Cardiac muscle cell (in vitro differentiated cells and primary cell): ENCODE data around the gene SLC25A26. TPM values are rescaled to one million over a fixed set of nuclear protein-coding genes. Genes with fewer than 3 reads are reported as not detected.

ENCODE experiments used
- DNase-seq, 2 donors: peaks; one replicate each; pipeline versions ENCODE4 v3.0.0 to v3.0.0-alpha.2; 2010 to 2017; ENCODE audit warnings: low read depth in 1 of 2, low spot score in 1 of 2
- H3K27ac ChIP-seq: fragments of 200-600 bp; sonication (generic); 2 replicates; pipeline ENCODE4 v1.5.1; 2016
- H3K27me3 ChIP-seq: fragments of 200-600 bp; sonication (generic); 2 replicates; pipeline ENCODE4 v1.6.0; 2016; ENCODE audit warnings: control low read depth
- H3K36me3 ChIP-seq: fragments of 200-600 bp; sonication (generic); 2 replicates; pipeline ENCODE4 v1.5.1; 2016; ENCODE audit warnings: control low read depth
- H3K4me1 ChIP-seq: fragments of 200-600 bp; sonication (generic); 2 replicates; pipeline ENCODE4 v1.8.1; 2017; ENCODE audit warnings: low read depth, mild to moderate bottlenecking, mixed run types
- H3K4me3 ChIP-seq: fragments of 200-600 bp; sonication (generic); 2 replicates; pipeline ENCODE4 v1.5.1; 2016; ENCODE audit warnings: mild to moderate bottlenecking
- H3K9me3 ChIP-seq: fragments of 200-600 bp; sonication (generic); 2 replicates; pipeline ENCODE4 v1.5.1; 2017; ENCODE audit warnings: low read depth, mild to moderate bottlenecking, control low read depth
- polyA plus RNA-seq: library from polyadenylated mRNA; unstranded; fragments of >200 nt; fragmentation: Nextera tagmentation; extraction: Ambion mirVana; gene quantifications from 2 replicates; pipeline ENCODE4 v1.2.1, GENCODE V29; 2016
- total RNA-seq: library from RNA; depleted of rRNA; stranded (reverse); fragments of >200 nt; gene quantifications from 2 replicates; pipeline ENCODE4 v1.2.3, GENCODE V29; 2016
- TF ChIP-seq, protein P1 (sequence below): IDR thresholded peaks from 2 replicates; pipeline ENCODE4 v1.5.1; 2012; ENCODE audit warnings: low read depth, mild to moderate bottlenecking, low read length

Gene SLC25A26
- total and polyA plus RNA-seq, 2 experiments from 2014 or later: 22.2 to 41.2 TPM

DNA sequence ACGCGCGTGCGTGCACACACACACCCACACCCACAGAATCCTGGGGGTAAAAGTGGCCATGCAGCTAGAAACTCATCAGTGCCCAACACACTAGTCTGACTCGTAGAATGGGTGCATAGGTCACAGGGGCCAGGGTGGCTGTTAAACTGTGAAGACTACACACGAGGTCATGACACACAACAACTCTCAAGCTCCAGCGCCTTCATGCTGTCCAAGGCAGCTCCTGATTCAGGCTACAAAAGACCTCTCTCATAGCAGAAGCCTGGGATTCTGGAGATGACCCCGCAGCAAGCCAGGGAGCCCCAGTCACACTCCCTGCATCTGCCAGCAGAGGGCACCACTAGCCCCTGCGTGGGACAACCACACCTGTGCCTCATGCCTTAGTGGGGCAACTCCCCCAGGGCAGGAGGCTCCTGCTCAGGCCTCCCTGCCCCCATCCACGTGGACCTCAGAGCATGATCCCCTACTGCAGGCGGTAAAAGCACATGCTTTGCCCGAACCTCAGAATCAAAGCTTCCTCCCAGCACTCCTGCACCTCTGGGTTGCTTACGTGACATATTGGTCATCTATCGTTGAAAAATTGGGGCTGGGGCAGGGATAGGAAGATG lies 186.9 kb downstream of the SLC25A26 start:
- Histone ChIP-seq H3K36me3 (peaks cover 3% of the 10 kb centered on the region), H3K4me3 (no peak overlapping the region), H3K27ac (no peak overlapping the region), H3K9me3 (no peaks in the 10 kb centered on the region), H3K4me1 (peaks cover 16% of the 10 kb centered on the region), H3K27me3 (no peaks in the 10 kb centered on the region)
- peak; percentile 58 to 63 for DNase-seq
- TF ChIP-seq, protein P1, sequence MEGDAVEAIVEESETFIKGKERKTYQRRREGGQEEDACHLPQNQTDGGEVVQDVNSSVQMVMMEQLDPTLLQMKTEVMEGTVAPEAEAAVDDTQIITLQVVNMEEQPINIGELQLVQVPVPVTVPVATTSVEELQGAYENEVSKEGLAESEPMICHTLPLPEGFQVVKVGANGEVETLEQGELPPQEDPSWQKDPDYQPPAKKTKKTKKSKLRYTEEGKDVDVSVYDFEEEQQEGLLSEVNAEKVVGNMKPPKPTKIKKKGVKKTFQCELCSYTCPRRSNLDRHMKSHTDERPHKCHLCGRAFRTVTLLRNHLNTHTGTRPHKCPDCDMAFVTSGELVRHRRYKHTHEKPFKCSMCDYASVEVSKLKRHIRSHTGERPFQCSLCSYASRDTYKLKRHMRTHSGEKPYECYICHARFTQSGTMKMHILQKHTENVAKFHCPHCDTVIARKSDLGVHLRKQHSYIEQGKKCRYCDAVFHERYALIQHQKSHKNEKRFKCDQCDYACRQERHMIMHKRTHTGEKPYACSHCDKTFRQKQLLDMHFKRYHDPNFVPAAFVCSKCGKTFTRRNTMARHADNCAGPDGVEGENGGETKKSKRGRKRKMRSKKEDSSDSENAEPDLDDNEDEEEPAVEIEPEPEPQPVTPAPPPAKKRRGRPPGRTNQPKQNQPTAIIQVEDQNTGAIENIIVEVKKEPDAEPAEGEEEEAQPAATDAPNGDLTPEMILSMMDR: peak; percentile 94

DNA sequence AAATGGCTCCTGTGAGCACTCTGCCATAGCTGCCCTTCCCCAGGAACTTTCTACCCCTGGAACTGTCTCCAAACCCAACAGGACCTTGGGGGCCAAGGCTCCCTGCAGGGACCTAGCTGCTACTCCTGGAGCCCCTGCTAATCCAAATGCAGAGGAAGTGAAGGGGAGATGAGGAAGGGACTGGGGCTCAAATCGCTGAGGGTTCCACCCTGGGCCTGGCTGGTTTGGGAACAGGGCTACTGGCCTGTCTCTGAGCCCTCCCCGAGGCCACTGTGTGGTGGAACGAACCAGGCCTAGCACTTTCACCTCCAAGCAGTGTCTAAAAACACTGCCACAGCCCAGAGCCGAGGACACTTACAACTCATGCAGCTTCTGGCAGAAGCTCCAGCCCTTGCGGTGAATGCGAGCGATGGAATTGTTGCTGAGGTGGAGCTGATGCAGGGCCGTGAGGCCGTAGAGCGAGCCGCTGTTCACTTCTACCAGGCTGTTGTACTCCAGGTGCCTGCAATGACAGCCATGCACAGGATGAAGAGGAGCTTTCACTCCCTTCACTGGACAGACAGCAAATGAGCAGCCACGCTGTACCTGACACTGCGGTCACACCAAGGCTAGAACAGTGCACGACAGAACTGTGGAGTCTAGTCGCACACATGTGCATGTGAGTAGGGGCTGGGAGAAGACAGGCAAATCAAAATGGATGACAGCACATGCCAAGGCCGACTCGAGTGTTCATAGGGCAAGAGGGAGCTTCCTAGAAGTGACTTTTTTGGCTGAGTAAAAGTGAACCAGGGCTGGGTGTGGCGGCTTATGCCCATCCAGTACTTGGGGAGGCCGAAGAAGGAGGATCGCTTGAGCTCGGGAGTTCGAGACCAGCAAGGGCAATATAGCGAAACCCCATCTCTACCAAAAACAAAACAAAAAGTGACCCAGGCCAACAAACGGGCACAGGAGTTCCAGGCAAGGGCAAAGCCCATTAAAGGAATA lies 189.3 kb downstream of the SLC25A26 start:
- no peak for DNase-seq
- H3K36me3 ChIP-seq: no peaks in the 10 kb centered on the region
- peak overlapping the region; percentile 80 for H3K27ac ChIP-seq
- H3K27me3 ChIP-seq: no peaks in the 10 kb centered on the region
- no peaks in the 10 kb centered on the region for H3K9me3 ChIP-seq
- no peak overlapping the region for H3K4me3 ChIP-seq
- TF ChIP-seq, protein P1: no peak
- H3K4me1 ChIP-seq: peaks cover 16% of the 10 kb centered on the region

DNA sequence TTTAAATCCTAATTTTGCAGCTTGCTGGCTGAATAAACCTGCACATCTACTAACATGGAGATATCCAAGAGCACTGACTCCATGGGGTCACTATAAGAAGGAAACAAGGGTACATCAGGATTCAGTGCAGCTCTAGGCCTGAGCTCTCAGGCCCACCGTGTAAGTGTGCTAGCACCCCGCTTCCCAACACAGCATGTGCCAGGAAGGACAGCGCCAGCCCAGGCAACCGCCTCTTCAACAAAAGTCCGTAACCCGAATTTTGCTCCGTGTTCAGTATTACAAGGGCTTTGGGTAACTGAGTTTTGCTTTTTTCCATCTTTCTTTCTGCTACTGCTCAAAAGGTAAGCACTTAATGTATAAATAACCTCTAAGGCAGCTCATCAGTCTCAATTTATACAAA lies 190.2 kb downstream of the SLC25A26 start:
- H3K36me3 ChIP-seq: no peaks in the 10 kb centered on the region
- peak overlapping the region; percentile 36 for H3K27ac ChIP-seq

GRCh38 chr3:66411474-66411873 lies 190.7 kb downstream of the SLC25A26 start:
- TF ChIP-seq, protein P1: no peak
- no peaks in the 10 kb centered on the region for H3K36me3 ChIP-seq
- H3K9me3 ChIP-seq: no peaks in the 10 kb centered on the region
- no peak overlapping the region for H3K4me3 ChIP-seq
- DNase-seq: no peak
- no peaks in the 10 kb centered on the region for H3K27me3 ChIP-seq
- H3K4me1 ChIP-seq: peaks cover 28% of the 10 kb centered on the region
- peak overlapping the region; percentile 36 for H3K27ac ChIP-seq

More for the DNA sequence above, 190.2 kb downstream of the SLC25A26 start:
- Histone ChIP-seq H3K4me3 (no peak overlapping the region), H3K4me1 (peaks cover 23% of the 10 kb centered on the region), H3K9me3 (no peaks in the 10 kb centered on the region), H3K27me3 (no peaks in the 10 kb centered on the region)
- TF ChIP-seq, protein P1: no peak
- DNase-seq: no peak

GRCh38 chr3:66411961-66412887 lies 191.4 kb downstream of the SLC25A26 start:
- no peaks in the 10 kb centered on the region for H3K27me3 ChIP-seq
- no peak overlapping the region for H3K4me3 ChIP-seq
- no peaks in the 10 kb centered on the region for H3K9me3 ChIP-seq
- no peaks in the 10 kb centered on the region for H3K36me3 ChIP-seq
- H3K4me1 ChIP-seq: peaks cover 32% of the 10 kb centered on the region
- TF ChIP-seq, protein P1: no peak
- H3K27ac ChIP-seq: no peak overlapping the region
- DNase-seq: no peak
